Thoracic aorta (tissue), 2 donors: ENCODE measurements around the gene MED20. TPM values are rescaled to one million over a fixed set of nuclear protein-coding genes. Genes with fewer than 3 reads are reported as not detected.

Experiments
- ATAC-seq: fragments of 150-250 bp; one replicate; pipeline ENCODE4 v1.8.0; 2017; ENCODE audit warnings: low read depth; ENCODE audit not compliant: insufficient number of reproducible peaks, low FRiP score
- DNase-seq: peaks from one replicate; pipeline ENCODE4 v3.0.0-alpha.2; 2020; ENCODE audit warnings: low spot score
- H3K27ac ChIP-seq, 2 donors: fragments of 200-600 bp; sonication (generic); 1 replicate in 1 of 2; 2 replicates in 1 of 2; pipeline ENCODE4 v1.5.1; 2016; ENCODE audit warnings: mild to moderate bottlenecking in 2 of 2, moderate library complexity in 2 of 2
- H3K27me3 ChIP-seq: fragments of 200-600 bp; sonication (generic); replicated peaks from 2 replicates; pipeline ENCODE4 v1.6.0; 2016; ENCODE audit warnings: mild to moderate bottlenecking; ENCODE audit not compliant: insufficient read depth
- H3K36me3 ChIP-seq: fragments of 200-600 bp; sonication (generic); one replicate; pipeline ENCODE4 v1.5.1; 2016
- H3K4me1 ChIP-seq, 2 donors: fragments of 200-600 bp; sonication (generic); 1 replicate in 1 of 2; 2 replicates in 1 of 2; pipeline versions ENCODE4 v1.5.1 to v1.6.0; 2016; ENCODE audit warnings: low read depth in 2 of 2, mild to moderate bottlenecking in 1 of 2; ENCODE audit not compliant: control insufficient read depth in 1 of 2
- H3K4me3 ChIP-seq: fragments of 200-600 bp; sonication (generic); 2 replicates; pipeline ENCODE4 v1.5.1; 2016; ENCODE audit warnings: mild to moderate bottlenecking
- H3K9me3 ChIP-seq: fragments of 200-600 bp; sonication (generic); 2 replicates; pipeline ENCODE4 v1.5.1; 2016
- CTCF ChIP-seq: fragments of 200-600 bp; sonication (generic); IDR thresholded peaks from one replicate; pipeline ENCODE4 v1.5.1; 2019; ENCODE audit warnings: antibody characterized with exemption
- total RNA-seq, 2 donors: library from RNA; depleted of rRNA; stranded (reverse); fragments of >200 nt; gene quantifications; one replicate each; pipeline versions ENCODE4 v1.1.0 to v1.2.3, GENCODE V29; 2016

Gene MED20
- total RNA-seq, 2 donors from 2014 or later = 5.6 to 11.6 TPM

- Histone ChIP-seq H3K27me3 (no peaks in the 10 kb centered on the region), H3K36me3 (no peaks in the 10 kb centered on the region), H3K4me1 (peaks cover 9 to 18% of the 10 kb centered on the region in 2 donors), H3K4me3 (peak overlapping the region; percentile 99), H3K9me3 (no peaks in the 10 kb centered on the region), H3K27ac (peak overlapping the region in 1 of 2 donors; percentile 67)
- TF ChIP-seq CTCF = no peak
- DNase-seq (peak; percentile 2), ATAC-seq (peak; percentile 38)
These were observed 26.3 kb downstream of the MED20 start for GRCh38 chr6:41894366-41895299.

DNA sequence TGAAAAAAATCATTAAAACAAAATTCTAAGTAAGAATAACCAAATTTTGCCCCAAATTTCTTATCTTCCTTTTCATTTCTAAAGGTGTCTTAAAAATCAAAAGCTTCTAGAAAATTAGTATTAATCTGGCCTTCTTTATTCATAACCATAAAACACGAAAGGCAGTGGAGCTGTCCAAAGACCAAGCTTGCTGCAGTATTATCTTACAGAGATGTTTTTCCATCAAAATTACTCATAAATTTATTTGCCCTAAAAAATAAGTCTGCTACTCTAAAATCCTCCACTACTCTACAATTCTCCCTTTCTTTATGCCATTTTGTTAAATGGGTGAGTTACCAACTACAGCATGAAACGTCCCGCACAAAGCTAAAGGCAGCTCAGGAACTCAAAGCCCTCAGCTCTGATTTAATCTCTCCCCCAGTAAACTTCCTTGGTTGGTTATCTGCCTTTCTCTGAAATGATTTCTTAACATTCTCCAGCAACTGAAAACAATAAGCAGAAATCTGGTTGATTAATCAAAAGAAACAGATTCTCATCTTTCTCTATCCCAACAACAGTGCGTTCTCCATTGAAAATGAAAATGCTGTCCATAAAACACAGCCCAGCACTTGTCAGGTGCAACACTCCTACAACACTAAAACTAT is 27.9 kb downstream of the MED20 start:
- DNase-seq (no peak), ATAC-seq (no peak)
- no peaks in the 10 kb centered on the region for H3K36me3 ChIP-seq
- peaks cover 9 to 18% of the 10 kb centered on the region in 2 donors for H3K4me1 ChIP-seq
- no peak overlapping the region for H3K27ac ChIP-seq
- H3K27me3 ChIP-seq = no peaks in the 10 kb centered on the region
- no peak for TF ChIP-seq CTCF
- no peak overlapping the region for H3K4me3 ChIP-seq
- H3K9me3 ChIP-seq = no peaks in the 10 kb centered on the region

DNA sequence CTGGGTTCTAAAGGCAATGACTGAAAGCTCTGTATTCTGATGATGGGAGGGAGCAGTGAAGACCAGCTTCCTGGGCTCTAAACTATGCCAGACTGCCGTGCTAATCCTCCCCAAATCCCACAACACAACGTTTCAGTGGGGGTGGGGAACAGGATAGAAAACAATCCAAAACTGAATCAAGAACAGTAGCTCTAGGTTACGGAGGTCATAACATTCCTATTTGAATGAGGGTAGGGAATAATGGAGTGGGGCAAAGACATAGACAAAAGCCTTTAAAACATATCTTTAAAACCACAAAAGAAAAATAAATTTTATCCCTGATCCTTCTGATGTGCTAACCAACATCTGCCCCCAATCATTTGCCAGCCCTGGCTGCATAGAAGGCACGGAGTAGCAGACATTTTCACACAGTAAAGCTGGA is 33.6 kb downstream of the MED20 start:
- no peak overlapping the region for H3K4me3 ChIP-seq
- no peak overlapping the region for H3K27ac ChIP-seq
- H3K4me1 ChIP-seq = no peaks in the 10 kb centered on the region
- ATAC-seq (no peak), DNase-seq (no peak)
- H3K36me3 ChIP-seq = no peaks in the 10 kb centered on the region
- no peaks in the 10 kb centered on the region for H3K9me3 ChIP-seq
- H3K27me3 ChIP-seq = no peaks in the 10 kb centered on the region
- TF ChIP-seq CTCF = no peak

GRCh38 chr6:41885930-41886329 is 35.0 kb downstream of the MED20 start:
- no peaks in the 10 kb centered on the region for H3K9me3 ChIP-seq
- no peak overlapping the region for H3K27ac ChIP-seq
- no peak overlapping the region for H3K4me3 ChIP-seq
- no peaks in the 10 kb centered on the region for H3K36me3 ChIP-seq
- no peaks in the 10 kb centered on the region for H3K4me1 ChIP-seq
- ATAC-seq = no peak
- TF ChIP-seq CTCF = no peak
- no peaks in the 10 kb centered on the region for H3K27me3 ChIP-seq
- DNase-seq = no peak

- no peak for TF ChIP-seq CTCF
- no peak for DNase-seq
These were observed 36.0 kb downstream of the MED20 start for GRCh38 chr6:41884957-41885356.

More at GRCh38 chr6:41884957-41885356, 36.0 kb downstream of the MED20 start:
- H3K4me1 ChIP-seq = no peaks in the 10 kb centered on the region
- H3K36me3 ChIP-seq = no peaks in the 10 kb centered on the region
- ATAC-seq = no peak
- no peaks in the 10 kb centered on the region for H3K9me3 ChIP-seq
- H3K4me3 ChIP-seq = no peak overlapping the region
- H3K27me3 ChIP-seq = no peaks in the 10 kb centered on the region
- no peak overlapping the region for H3K27ac ChIP-seq
